ENCODE measurements around the gene LCN6. TPM values are rescaled to one million over a fixed set of nuclear protein-coding genes. Genes with fewer than 3 reads are reported as not detected.
A peak's percentile ranks its signal among the peaks of the same experiment; 100 is the strongest.

LCN6 gene
- total and polyA plus RNA-seq, 2 of the 13 experiments (the other 11 are each of a cell fraction or from before 2014, with no cell fraction given), result not detected

- ChIA-PET POLR2A (no interaction called here), CTCF (ENCODE audit: low intra/inter-chr PET ratio, low total read pairs) (no interaction called here)
- TF ChIP-seq ZNF737 (CRISPR knock-in tag; IDR thresholded peaks at IDR 0.05; ENCODE audit: borderline replicate concordance) (no peak), ZIK1 (CRISPR knock-in tag; IDR thresholded peaks at IDR 0.05; ENCODE audit: borderline replicate concordance, low read depth) (no peak), ZNF75D (CRISPR knock-in tag; IDR thresholded peaks at IDR 0.05; ENCODE audit: borderline replicate concordance) (no peak), ISX (CRISPR knock-in tag; conservative IDR thresholded peaks at IDR 0.05) (no peak), FOXJ3 (CRISPR knock-in tag; IDR thresholded peaks at IDR 0.05; ENCODE audit: borderline replicate concordance) (no peak), MED1 (CRISPR knock-in tag; IDR thresholded peaks at IDR 0.05) (no peak), HOXA7 (CRISPR knock-in tag; IDR thresholded peaks at IDR 0.05) (no peak), HIVEP1 (CRISPR knock-in tag; IDR thresholded peaks at IDR 0.05) (no peak)
- FAIRE-seq (no peak), DNase-seq (ENCODE audit: low spot score) (no peak), ATAC-seq (no peak)
- in situ Hi-C loops (cut with HindIII; ENCODE audit: extremely low pct_ligation_motif_present, low pct_unique_long_range_greater_than_20kb), result no loop called here
- Histone ChIP-seq H3K4me3 (replicated peaks in 1 of 3; ENCODE audit: insufficient read depth in 1 of 3, low read depth in 2 of 3, low read length in 3 of 3) (no peak overlapping the region), H3K27ac (ENCODE audit: extremely low read length, insufficient read depth, low read length) (no peak overlapping the region), H3K9me3 (ENCODE audit: low read length) (no peaks in the 10 kb centered on the region), H3K79me2 (ENCODE audit: insufficient read depth, low read length) (peaks cover 2% of the 10 kb centered on the region), H3K4me2 (ENCODE audit: low read depth, low read length) (no peak overlapping the region), H3K36me3 (replicated peaks in 1 of 2; ENCODE audit: control insufficient read depth in 1 of 2, insufficient read depth in 2 of 2, low read length in 2 of 2) (no peaks in the 10 kb centered on the region), H2AFZ (ENCODE audit: low read length) (no peak overlapping the region), H3K27me3 (ENCODE audit: control insufficient read depth in 1 of 2, insufficient read depth in 2 of 2, low read length in 2 of 2) (peaks cover 3 to 41% of the 10 kb centered on the region in 2 experiments; a peak in 4 of 5 replicates), H3K4me1 (ENCODE audit: insufficient read depth, low read length) (peaks cover 12% of the 10 kb centered on the region), H3K9ac (ENCODE audit: insufficient read depth, low read depth, low read length) (no peak overlapping the region), H4K20me1 (ENCODE audit: insufficient read depth, low read length) (no peaks in the 10 kb centered on the region; the same call in 1 of the 2 replicates)
- intact Hi-C loops (cut with micrococcal nuclease; ENCODE audit: unreplicated experiment), result no loop called here
- BruUV-seq (replicated peaks), result no TSS peak
- 35% methylated on average over 12 of the region's 12 CpGs for WGBS (ENCODE audit: low lambda C conversion rate)
These were observed 13.4 kb downstream of the LCN6 start for GRCh38 chr9:136734837-136735496.

GRCh38 chr9:136733611-136734010 is 14.7 kb downstream of the LCN6 start:
- ChIA-PET CTCF (ENCODE audit: low intra/inter-chr PET ratio, low total read pairs) (no interaction called here), POLR2A (no interaction called here)
- peak; percentile 9; the same call in 1 of the 3 replicates for ATAC-seq
- TF ChIP-seq DNMT1 (CRISPR knock-in tag; IDR thresholded peaks at IDR 0.05) (no peak), GATAD1 (CRISPR knock-in tag; IDR thresholded peaks at IDR 0.05) (no peak), ZBTB10 (CRISPR knock-in tag; IDR thresholded peaks at IDR 0.05; ENCODE audit: borderline replicate concordance) (no peak), RNF2 (conservative IDR thresholded peaks at IDR 0.05; ENCODE audit: low read depth) (no peak), ZNF260 (CRISPR knock-in tag; IDR thresholded peaks at IDR 0.05; ENCODE audit: borderline replicate concordance, low read depth) (no peak), EZH2 (conservative IDR thresholded peaks at IDR 0.05; ENCODE audit: low read depth, low read length) (no peak), NFRKB (IDR thresholded peaks at IDR 0.05) (no peak), CAMTA2 (CRISPR knock-in tag; IDR thresholded peaks at IDR 0.05; ENCODE audit: borderline replicate concordance) (no peak), MED13 (CRISPR knock-in tag; IDR thresholded peaks at IDR 0.05) (no peak), SP140L (CRISPR knock-in tag; IDR thresholded peaks at IDR 0.05; ENCODE audit: borderline replicate concordance) (no peak), KDM5B (CRISPR knock-in tag; IDR thresholded peaks at IDR 0.05; ENCODE audit: borderline replicate concordance) (no peak)

More at GRCh38 chr9:136733611-136734010, 14.7 kb downstream of the LCN6 start:
- no peak overlapping the region for H3K27ac ChIP-seq (ENCODE audit: extremely low read length, insufficient read depth, low read length)
- H2AFZ ChIP-seq (ENCODE audit: low read length), result no peak overlapping the region
- H3K27me3 ChIP-seq (ENCODE audit: control insufficient read depth in 1 of 2, insufficient read depth in 2 of 2, low read length in 2 of 2), result peaks cover 3 to 27% of the 10 kb centered on the region in 2 experiments; a peak in 3 of 5 replicates
- WGBS (ENCODE audit: low lambda C conversion rate), result 61% methylated on average over 7 of the region's 12 CpGs
- peaks cover 25% of the 10 kb centered on the region for H3K4me1 ChIP-seq (ENCODE audit: insufficient read depth, low read length)
- H3K9me3 ChIP-seq (ENCODE audit: low read length), result no peaks in the 10 kb centered on the region
- H3K4me2 ChIP-seq (ENCODE audit: low read depth, low read length), result no peak overlapping the region
- H3K79me2 ChIP-seq (ENCODE audit: insufficient read depth, low read length), result peaks cover 8% of the 10 kb centered on the region
- BruUV-seq (replicated peaks), result no TSS peak
- in situ Hi-C loops (cut with HindIII; ENCODE audit: extremely low pct_ligation_motif_present, low pct_unique_long_range_greater_than_20kb) (no loop called here), intact Hi-C loops (cut with micrococcal nuclease; ENCODE audit: unreplicated experiment) (no loop called here)
- FAIRE-seq (no peak), DNase-seq (ENCODE audit: low spot score) (no peak)
- no peaks in the 10 kb centered on the region for H3K36me3 ChIP-seq (replicated peaks in 1 of 2; ENCODE audit: control insufficient read depth in 1 of 2, insufficient read depth in 2 of 2, low read length in 2 of 2)
- H3K4me3 ChIP-seq (replicated peaks in 1 of 3; ENCODE audit: insufficient read depth in 1 of 3, low read depth in 2 of 3, low read length in 3 of 3), result no peak overlapping the region
- no peaks in the 10 kb centered on the region; the same call in 1 of the 2 replicates for H4K20me1 ChIP-seq (ENCODE audit: insufficient read depth, low read length)
- no peak overlapping the region for H3K9ac ChIP-seq (ENCODE audit: insufficient read depth, low read depth, low read length)
